Measurements from ENCODE around the gene HPS4.

DNA sequence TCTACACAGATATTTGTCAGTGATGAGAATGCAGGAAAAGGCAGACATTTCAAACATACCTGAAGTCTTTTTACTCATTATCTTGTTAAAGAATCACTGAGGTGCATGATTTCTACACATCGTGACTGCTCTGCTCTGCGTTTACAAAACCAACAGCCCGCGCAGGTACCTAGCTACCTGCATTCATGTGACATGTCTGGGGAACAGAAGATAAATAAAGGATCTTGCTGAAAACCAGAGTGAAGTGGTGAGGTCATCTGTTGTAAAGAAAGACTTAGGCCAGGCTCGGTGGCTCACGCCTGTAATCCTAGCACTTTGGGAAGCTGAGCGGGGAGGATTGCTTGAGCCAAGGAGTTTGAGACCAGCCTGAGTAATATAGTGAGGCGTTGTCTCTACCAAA, 38.8 kb downstream of the HPS4 start:
- TF ChIP-seq, protein P1, sequence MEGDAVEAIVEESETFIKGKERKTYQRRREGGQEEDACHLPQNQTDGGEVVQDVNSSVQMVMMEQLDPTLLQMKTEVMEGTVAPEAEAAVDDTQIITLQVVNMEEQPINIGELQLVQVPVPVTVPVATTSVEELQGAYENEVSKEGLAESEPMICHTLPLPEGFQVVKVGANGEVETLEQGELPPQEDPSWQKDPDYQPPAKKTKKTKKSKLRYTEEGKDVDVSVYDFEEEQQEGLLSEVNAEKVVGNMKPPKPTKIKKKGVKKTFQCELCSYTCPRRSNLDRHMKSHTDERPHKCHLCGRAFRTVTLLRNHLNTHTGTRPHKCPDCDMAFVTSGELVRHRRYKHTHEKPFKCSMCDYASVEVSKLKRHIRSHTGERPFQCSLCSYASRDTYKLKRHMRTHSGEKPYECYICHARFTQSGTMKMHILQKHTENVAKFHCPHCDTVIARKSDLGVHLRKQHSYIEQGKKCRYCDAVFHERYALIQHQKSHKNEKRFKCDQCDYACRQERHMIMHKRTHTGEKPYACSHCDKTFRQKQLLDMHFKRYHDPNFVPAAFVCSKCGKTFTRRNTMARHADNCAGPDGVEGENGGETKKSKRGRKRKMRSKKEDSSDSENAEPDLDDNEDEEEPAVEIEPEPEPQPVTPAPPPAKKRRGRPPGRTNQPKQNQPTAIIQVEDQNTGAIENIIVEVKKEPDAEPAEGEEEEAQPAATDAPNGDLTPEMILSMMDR (conservative IDR thresholded peaks at IDR 0.05; ENCODE audit: low read length): no peak
- no peak for TF ChIP-seq EZH2phosphoT487 (IDR thresholded peaks at IDR 0.05; ENCODE audit: borderline replicate concordance, low read depth, low read length)
